HG03565 (cell line): ENCODE results near the gene ILDR2.
A peak's percentile ranks its signal among the peaks of the same experiment; 100 is the strongest.
"Not testable (repeated sequence)": the region's sequence is repeated elsewhere in the genome, so short reads cannot be mapped to it uniquely, and the experiment has no call there.

ENCODE experiments used
- ATAC-seq: cut with Tn5 transposase; IDR thresholded peaks from one replicate; pipeline ENCODE4 v1.9.1; 2021; ENCODE audit warnings: mild to moderate bottlenecking, moderate library complexity; ENCODE audit not compliant: unreplicated experiment

The ILDR2 gene

GRCh38 chr1:166889776-166890175, 85.6 kb downstream of the ILDR2 start:
- ATAC-seq = no peak

DNA sequence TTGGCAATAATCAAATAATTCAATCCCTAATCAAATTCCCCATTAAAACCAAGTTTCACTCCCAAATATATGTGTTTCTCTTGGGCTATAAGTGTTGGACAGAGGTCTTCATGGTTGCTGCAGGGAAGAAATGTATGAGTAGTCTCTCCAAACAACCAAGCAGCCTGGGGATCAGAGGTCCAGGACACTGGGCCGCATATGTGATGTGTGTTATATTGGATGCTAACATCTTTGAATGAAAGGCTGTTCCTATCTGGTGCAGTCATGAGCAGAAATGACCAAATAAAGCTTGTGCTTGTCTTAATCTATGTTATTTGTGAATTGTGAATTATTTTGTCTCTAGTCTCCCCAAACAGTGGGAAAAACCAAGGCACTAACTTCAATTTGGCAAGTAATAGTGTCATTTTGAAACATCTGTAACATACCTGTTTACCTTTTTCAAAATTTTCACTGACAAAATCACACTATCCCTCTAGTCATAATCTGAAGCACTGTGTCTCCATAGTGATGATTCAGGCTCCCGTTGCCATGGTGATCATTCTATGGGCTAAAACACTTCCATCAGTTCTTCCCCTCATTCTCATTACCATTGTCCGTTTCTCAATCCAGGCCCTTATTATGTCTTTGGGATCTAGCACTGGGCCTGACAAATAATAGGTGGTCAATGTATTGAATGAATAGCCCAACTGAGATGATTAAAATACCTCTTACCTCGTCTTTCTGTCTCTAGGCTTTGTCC, 86.8 kb downstream of the ILDR2 start:
- ATAC-seq = no peak

- ATAC-seq = no peak
Measured at GRCh38 chr1:166884971-166885370, 90.4 kb downstream of the ILDR2 start.

DNA sequence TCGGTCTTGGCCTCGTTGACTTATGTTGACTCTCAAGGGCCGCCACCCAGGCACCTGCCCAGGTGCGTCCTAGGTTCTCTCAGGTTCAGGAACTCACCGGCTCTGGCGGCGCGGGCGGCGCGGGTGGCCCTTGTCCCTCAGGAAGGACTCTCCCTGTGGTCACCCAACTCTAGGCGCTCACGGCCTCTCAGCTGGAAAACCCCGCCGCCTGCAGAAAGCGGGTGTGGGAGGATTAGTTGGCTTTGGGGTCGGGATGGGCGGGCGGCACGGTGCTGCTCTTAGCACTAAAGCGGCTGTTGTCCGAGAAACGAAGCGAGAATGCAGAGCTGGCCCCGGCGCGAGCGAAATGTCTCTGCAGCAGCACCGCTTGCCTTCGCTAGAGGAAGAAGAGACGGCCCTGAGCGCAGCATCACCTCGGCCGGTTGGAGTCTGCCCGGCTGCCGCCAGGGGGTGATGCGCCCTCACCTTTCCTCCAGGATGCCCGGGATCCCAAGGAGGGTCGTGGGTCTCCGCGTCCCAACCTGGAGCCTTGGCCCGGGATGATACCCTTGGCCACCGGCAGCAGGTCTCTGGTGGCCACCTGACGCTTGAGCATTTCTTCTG, 91.2 kb downstream of the ILDR2 start:
- ATAC-seq = no peak

GRCh38 chr1:166882893-166883292, 92.4 kb downstream of the ILDR2 start:
- no peak for ATAC-seq

GRCh38 chr1:166878173-166878917, 97.0 kb downstream of the ILDR2 start:
- not testable (repeated sequence) for ATAC-seq

GRCh38 chr1:166876540-166876838, 98.9 kb downstream of the ILDR2 start:
- no peak for ATAC-seq

- peak; percentile 81 for ATAC-seq
Measured at GRCh38 chr1:166875734-166876539, 99.4 kb downstream of the ILDR2 start, which contains the start of gene TADA1. Gene TADA1, minus strand, starts transcription at chr1:166876264. Its CDS starts 31 bp downstream, at chr1:166876233.

DNA sequence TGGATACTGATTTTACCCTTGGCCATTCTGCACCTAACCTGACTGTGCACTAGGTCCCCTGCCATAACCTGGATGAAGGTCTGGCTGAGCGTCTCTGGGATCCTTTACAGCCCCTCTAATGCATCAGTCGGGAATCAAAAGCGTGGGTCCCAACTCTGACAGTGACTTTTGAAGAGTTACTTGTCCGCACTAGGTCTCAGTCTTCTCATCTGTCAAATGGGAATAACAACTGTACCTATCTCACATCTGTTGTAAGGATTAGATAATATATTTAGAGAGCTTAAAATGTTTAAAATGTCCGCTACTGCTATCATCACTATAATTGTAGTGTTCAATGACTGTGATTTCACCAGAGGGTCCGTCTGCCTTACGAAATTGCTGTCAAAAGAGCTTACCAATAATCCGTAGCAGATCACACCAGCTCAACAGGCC, 100.0 kb downstream of the ILDR2 start:
- ATAC-seq = no peak

- ATAC-seq = no peak
Measured at GRCh38 chr1:166874464-166874863, 100.9 kb downstream of the ILDR2 start.

- no peak for ATAC-seq
Measured at GRCh38 chr1:166870584-166870983, 104.8 kb downstream of the ILDR2 start.

GRCh38 chr1:166869318-166870099, 105.8 kb downstream of the ILDR2 start:
- ATAC-seq = peak; percentile 42

GRCh38 chr1:166868639-166869038, 106.7 kb downstream of the ILDR2 start:
- no peak for ATAC-seq

GRCh38 chr1:166865926-166866325, 109.4 kb downstream of the ILDR2 start:
- ATAC-seq = no peak

DNA sequence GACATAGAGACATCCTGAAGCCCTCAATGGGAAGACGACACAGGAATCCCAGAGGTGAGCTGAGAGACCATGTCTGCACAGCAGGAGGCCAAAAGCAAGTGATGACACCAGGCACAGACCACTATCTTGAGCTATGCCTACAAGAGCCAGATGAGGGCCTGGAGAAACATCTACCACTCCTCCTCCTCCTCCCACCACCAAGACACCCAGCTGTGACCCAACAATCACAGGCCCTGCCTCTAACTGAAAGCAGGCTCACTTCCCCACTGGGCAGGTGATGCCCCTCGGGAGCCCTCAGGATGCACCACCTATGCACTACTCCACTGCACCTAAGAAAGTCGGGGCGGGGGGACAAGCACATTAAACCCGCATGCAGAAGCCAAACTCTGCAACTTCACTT, 115.7 kb downstream of the ILDR2 start:
- no peak for ATAC-seq

DNA sequence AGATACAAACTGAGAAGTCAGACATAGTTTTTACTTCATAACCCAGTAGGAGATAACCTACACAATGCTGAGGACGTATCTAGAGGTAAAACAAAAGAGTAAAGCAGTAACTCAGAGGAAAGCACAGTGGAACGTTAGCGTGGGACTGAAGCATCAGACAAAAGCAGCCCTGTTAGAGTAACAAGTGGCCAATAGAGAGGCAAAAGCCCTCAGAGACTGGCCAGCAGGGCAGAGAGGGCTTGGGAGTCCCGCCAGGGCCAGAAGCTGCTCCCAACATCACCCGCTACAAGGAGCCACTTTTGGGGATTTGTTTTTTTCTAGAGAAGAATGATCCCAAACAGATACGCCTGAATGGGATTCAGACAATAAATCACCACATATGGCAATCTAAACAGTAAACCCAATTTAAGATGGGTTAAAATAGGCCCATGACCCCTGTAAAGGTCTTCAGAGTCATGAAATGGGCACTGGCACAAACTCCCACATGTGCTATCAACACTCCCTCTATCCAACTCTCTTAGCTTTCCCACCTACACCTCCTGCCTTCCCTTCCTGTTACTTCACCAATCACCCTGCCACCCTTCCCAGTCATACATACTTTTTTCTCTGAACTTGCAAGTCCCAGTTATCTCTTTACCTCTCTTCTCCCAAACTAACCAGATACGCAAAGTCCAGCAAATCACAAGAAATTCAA, 116.5 kb downstream of the ILDR2 start:
- no peak for ATAC-seq
